Lung microvascular endothelial cell (primary cell): ENCODE data around the gene CIP2A. TPM values are rescaled to one million over a fixed set of nuclear protein-coding genes. Genes with fewer than 3 reads are reported as not detected.
"Not testable (repeated sequence)": the region's sequence is repeated elsewhere in the genome, so short reads cannot be mapped to it uniquely, and the experiment has no call there.

Experiments
- DNase-seq, 2 donors: peaks; one replicate each; pipeline versions ENCODE4 v3.0.0 to v3.0.0-alpha.2; 2010; ENCODE audit warnings: low read depth in 2 of 2
- total RNA-seq: library from RNA; depleted of rRNA; stranded (reverse); fragments of >200 nt; gene quantifications from 2 replicates; pipeline ENCODE4 v1.2.1, GENCODE V29; 2014

The CIP2A gene
- 5.0 and 21.4 TPM in 2 replicates for total RNA-seq

DNA sequence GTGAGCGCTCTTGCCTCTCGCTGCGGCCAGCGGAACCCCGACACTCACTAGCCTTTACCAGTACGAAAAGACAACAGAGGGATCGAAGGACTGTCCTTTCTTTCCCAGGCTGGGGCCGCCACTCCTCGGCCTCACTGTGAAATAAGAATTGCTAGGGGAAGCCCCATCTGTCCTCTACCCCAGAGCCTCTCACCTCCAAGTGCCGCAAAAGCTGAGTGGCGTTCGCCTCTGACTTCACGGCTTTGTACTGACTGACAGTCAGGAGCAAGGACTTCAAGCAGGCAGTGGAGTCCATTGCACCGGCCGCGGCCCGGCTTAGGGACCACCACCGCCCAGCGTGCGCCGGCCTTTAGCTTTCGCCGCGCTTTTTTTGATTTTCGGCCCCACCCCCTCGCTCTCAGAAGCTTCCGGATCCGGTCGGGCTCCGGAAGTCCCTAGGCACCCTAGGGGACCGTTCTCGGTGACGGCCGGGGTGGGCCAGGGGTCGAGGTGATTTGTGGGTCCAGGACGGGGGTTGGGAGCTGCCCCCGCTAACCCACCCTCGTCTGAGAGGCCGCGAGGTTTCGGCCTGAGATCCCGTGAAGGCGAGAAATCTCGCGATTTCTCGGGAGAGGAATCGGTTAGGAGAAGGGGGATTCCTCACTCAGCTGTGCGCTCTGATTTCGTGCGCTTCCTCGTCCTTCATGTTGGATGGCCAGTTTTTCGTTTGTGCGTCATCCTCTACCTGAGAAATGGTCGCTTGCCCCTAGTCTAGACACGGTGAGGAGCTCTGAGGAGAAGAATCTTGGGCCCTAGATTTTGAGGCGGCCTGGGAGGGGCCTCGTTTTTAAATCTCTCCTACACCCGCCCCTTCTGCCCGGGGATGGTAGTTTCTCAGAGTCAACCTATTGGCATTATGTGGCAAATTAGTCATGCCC lies at the start of gene CIP2A, which contains the start of gene DZIP3:
TSS of gene CIP2A (minus strand) at position 358 of the 917 bp plus-strand sequence. CDS start at position 295, 63 bp downstream.
TSS of gene DZIP3 (plus strand) at position 642 of the 917 bp plus-strand sequence. CDS start 15,685 bp downstream, outside the sequence.
- DNase-seq: peak; percentile 88 to 90

DNA sequence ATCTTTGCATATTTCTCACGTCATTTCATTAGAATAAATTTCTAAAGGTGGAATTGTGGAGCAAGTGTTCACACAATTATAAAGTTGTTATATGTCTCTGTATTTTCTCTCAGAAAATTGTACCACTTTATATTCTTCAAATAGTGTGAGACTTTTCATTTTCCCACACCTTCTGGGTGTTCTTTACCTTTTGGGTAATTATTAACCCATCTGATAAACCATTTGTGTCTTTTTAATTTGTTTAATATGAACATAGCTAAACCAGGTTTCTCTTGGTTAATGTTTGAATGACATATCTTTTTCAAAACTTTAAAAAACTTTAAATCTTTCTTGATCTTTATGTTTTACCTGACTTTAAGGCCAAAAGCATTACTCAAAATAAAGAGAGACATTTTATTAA lies 40.7 kb upstream of the CIP2A start:
- no peak for DNase-seq

DNA sequence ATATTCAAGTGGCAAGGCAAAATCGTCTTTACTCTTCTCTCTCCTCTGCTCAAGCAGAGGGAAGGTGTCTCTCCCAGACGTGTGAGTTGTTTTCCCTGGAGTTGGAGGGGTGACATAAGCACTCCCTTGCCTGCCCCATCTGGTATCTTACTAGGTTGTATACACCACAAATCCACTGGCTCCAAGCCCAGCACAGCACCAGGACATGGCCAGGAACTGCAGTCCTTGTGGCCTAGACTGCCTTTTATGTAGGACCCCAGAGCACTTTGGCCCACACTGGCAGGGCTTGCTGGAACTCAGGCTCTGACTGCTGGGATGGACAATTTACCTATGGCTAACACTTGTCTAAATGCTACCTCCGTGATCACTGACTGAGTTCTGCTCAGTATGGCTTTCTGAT lies 34.3 kb upstream of the CIP2A start:
- no peak for DNase-seq

DNA sequence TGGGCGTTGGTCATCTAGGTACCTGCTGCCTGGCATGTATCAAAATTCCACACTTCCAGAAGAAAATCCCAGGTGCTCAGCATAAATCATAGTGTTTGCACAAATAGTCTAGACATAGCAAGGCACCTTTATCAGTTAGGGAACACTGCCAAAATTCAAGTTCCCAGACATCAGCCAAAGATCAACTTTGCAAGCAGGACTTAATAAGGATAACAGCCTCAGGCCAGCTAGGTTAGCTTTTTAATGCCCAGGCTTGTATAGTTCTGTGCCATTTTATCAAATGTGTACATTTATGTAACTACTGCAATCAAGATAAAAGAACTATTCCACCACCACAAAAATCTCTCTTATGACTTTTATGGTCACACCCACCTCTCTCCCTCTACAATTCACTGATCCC lies 31.0 kb upstream of the CIP2A start:
- no peak for DNase-seq

DNA sequence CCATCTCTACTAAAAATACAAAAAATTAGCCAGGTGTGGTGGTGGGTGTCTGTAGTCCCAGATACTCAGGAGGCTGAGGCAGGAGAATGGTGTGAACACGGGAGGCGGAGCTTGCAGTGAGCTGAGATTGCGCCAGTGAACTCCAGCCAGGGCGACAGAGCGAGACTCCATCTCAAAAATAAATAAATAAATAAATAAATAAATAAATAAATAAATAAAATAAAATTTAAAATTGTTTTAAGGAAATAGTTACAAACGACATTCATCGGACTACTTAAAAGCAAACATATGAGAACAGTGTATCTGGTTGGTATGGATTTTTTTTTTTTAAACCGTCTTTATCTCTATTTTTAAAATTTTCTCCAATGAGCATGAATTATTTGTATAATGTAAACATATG lies 26.9 kb upstream of the CIP2A start:
- DNase-seq: not testable (repeated sequence)

DNA sequence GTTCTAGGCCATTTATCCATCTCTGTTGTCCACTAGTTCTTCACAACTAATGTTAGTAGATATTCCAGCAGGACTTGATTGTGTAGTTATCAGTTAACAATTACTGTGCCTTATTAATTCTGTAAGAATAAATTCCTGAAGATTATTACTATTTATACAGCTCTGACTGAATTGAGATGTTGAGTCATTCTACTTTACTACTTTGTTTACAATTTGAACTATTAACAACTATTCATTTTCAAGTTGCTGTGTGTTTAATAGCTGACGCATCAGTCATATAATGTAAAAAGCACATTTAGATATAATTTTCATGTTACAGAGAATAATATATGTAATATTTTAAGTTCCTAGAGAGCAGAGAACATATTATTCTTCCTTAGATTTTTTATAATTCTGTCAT lies 21.4 kb upstream of the CIP2A start:
- no peak for DNase-seq

DNA sequence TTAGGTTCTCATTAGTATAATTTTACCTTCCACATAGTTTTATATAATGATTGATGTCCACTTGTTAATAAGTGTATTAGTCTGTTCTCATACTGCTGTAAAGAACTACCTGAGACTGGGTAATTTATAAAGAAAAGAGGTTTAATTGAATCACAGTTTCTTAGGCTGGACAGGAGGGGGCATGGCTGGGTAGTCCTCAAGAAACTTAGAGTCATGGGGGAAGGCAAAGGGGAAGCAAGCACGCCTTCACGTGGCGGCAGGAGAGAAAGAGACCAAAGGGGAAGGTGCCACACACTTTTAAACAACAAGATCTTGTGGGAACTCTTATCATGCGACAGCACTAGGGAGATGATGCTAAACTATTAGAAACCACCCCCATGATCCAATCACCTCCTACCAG lies 19.5 kb upstream of the CIP2A start:
- no peak for DNase-seq

DNA sequence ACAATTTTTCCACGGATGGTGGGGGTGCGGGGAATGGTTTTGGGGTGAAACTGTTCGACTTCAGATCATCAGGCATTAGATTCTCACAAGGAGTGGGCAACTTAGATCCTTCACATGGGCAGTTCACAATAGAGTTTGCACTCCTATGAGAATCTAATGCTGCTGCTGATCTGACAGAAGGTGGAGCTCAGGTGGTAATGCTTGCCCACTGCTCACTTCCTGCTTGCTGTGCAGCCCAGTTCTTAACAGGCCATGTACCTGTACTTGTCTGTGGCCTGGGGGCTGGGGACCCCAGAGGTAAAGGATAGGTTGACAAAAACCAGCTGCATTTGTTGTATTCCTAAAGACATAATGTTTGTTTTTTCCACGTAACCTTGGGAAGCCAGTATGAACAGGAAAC lies 16.3 kb upstream of the CIP2A start:
- DNase-seq: no peak

DNA sequence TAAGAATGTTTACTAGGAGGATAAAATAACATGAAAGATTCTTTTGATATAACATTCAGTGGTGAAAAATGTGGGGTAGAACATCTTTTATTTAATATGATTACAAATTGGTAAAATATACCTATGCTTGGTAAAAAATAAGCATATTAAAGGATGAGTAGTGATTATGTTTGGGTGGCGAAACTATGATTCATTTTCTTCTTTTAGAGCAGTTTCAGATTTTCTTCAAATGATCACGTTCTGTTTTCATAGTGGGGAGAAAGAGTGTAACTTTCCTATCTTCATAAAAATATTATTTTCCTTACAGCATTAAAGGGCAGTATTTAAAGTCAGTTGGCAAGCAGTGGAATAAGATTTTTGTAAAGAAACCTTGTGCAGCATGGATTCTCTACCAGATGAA lies 15.8 kb upstream of the CIP2A start:
- DNase-seq: no peak

DNA sequence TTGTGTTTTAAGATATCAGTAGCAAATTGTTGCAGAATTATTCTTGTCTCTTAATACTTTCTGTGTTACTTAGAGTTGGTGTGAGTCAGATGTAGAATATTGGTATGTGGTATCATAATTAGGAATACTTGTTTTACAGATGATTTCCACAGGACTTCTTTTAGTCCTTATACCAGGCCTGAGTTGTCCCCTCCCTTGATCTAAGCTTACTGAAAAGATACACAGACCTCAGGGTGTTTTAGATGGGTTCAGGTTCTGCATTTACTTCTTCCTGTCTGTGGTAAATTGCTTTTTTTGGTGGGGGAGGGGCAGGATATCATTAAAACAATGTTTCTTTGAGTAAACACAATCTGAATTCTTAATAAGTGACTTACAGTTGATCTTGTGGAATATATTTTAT lies 14.5 kb upstream of the CIP2A start:
- peak in 1 of 2 donors; percentile 4 for DNase-seq

DNA sequence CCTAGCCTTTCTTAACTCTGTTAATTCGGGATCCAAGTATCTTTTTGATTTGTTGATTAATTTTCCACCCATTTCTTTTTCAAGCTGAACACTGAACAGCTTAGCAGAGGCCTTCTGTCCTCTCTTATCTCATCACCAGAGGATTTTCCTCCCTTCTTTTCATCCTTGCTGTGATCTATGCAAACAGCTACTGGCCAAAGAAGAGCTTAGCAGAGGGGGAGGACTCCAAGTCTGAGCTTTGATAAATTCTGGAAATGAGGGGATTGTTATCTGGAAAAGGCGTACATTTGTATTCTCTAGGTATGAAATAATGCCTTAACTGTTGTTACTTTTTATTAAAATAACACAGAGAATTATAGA lies 13.7 kb upstream of the CIP2A start:
- no peak for DNase-seq

DNA sequence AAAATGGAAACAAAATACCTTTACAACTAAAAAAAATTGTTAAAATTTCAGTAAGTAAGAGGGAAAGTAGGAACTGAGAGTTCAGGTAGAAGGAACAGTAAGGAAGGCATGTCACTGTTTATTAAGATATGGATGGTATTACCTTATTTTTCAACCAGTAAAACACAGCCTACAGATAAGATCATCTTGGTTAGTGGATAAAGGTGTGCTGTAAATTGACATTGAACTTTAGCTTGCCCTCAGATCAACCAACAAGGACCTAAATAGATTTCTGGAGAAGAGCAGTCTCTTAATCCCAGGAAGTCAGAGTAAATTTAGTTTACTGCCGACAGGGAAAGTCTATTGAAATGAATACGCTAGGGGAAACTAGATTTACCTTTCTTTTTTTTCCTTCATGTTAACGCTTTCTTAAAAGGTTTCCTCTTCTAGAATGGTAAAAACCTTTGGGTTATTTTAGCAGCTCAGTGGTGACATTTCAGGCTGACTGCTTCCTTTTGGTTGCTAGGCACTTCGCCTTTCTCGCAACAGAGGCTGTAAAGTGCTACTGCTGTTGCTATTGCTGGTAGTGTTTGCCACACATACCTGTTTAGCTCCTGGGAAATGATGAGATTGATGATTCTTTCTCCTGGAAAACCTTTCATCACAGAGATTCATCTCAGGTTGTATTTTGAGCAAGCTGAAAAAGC lies 13.2 kb upstream of the CIP2A start:
- DNase-seq: peak in 1 of 2 donors; percentile 6

DNA sequence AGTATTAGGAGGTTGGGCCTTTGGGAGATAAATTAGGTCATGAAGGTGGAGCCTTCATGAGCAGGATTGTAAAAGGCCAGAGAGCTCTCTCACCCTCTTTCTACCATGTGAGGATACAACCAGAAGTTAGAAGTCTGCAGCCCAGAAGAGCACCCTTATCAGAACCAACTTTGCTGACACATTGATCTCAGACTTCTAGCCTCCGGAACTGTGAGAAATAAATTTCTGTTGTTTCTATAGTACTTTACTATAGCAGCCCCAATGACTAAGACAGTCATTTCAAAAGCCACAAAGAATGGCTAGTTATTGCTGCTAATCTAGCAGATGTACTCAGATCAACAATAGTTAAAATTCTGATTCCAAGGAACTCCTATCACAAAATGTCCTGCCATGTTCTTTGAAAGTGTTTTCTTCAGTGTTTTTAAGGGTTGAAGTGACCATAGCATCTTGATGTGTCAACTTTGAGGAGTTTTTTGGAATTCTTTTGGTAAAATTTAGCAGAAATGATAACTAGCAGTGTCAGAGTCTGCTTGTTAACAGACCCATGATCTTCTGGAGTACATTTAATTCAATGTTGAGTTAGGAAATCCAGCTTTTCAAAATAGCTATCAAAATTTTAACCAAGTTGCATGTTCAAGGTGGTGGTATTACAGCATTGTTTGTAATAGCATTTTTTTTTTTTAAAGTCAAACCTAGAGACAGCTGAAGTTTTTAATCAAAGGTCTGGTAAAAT lies 10.6 kb upstream of the CIP2A start:
- DNase-seq: no peak

DNA sequence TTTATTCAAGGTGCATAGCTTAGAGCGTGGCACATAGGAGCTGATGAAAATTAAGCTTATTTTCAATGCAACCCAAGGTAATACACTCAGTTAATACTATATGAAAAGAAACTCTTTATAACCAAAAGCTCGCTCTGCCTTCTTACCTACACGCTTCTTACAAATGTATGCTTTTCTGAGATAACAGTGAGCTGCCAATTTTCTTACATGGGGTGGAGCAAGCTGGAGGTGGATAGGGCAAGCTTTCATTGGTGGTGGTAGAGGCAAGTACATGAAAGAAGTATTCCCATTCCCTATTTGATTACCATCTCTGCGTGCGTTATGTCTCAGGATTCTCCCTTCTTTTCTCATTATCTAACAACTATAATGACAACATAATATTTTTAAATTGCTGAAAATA lies 9.1 kb upstream of the CIP2A start:
- no peak for DNase-seq

DNA sequence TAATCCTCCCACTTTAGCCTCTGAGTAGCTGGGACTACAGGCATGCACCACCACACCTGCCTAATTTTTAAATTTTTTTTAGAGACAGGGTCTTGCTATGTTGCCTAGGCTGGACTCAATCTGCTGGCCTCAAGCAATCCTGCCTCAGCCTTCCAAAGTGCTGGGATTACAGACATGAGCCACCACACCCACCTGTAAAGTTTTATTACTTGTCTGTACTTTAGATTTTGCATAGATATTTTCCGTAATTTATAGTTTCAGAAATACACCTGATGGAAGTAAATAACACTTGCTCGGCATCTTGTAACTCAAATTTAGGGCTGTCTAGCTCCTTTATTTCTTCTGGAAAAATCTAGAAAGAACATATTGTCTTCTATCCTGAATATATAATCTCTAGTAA lies 6.1 kb upstream of the CIP2A start:
- no peak for DNase-seq

DNA sequence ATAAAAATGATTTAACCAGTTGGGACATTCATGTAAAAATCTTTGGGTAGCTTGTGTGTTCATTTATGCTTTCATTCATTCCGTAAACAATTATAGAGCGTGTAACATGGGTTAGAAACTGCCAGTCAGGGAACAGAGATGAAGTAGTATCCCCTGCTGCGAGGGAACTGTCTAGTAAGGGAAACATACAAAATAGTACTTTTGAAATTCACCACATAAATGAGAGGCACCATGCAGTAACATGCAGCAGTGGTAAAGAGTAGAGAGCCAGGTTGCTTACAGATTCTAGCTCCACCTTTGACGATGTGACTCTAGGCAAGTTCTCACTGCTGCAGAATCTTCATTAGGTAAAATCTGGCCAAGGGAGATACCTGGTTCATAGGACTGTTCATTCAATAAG lies 1.2 kb upstream of the CIP2A start:
- DNase-seq: peak; percentile 1 to 22

DNA sequence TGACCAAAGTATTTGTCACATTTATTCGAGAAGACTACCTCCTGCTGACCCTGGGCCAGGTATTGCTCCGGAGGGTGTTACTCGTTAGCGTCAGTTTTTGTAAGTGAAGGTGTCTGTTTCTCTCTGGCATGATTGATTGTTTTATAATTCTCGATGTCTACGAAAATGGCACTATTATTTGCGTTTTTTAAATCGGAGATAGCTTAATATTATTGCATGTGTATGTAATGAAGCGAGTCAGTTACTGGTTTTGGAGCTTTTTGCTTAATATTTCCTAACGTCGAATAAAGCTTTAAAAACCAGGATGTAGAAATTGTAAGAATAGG lies 723 bp upstream of the CIP2A start:
- DNase-seq: no peak

DNA sequence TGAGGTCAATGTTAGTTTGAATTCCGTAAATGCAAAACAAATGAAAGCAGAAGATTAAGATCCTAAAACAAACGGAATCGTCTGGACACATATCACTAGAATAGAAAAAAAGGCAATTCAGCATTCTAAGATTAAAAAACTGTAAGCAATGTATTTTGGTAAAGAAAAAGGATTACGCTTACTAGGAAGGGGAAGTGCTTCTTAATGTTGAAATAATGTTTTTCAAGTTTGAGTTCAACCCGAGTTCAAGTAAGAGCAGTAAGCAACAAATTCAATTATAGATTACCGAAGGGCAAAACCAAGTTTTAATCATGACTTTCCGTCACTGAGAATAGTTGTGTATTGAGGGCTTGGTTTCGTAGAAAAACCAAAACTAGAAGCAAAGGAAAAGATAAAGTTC lies 637 bp downstream of the CIP2A start:
- DNase-seq: peak in 1 of 2 donors; percentile 4

DNA sequence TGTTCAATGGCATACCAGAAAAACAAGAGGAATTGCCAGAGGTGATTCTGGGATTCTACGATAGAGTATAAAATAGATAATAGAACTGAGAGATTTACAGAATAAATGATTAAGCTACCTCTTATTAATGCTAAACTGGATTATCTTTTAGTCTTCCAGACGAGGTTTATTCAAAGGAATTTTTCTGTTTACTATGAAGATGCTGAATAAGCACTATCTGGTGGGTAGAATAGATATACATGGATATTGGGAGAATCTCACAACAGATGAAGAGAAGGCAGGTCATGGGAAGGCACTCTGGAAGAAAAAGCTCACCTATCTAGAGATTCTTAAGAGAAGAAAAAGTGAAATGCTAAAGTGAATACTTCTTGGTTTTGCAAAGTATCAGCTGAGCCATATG lies 11.2 kb downstream of the CIP2A start:
- DNase-seq: no peak

DNA sequence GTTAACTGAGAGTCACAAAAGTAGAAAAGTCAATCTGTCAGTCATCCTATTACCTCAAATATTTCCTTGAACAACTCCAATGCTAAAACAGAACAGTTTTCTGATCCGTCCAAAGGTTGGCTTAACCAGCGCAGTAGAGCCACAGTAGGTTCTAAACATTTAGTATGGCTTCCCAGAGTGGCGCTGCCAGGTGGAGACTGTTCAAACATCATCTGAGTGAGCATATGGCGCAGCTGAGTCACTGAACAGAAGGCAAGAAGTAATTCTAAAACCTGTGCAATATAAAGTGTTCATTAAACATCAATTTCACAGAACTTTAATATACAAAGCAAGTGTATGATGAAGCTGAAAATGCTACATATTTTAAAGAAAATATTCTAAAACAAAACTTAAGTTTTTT lies 19.9 kb downstream of the CIP2A start:
- DNase-seq: no peak

DNA sequence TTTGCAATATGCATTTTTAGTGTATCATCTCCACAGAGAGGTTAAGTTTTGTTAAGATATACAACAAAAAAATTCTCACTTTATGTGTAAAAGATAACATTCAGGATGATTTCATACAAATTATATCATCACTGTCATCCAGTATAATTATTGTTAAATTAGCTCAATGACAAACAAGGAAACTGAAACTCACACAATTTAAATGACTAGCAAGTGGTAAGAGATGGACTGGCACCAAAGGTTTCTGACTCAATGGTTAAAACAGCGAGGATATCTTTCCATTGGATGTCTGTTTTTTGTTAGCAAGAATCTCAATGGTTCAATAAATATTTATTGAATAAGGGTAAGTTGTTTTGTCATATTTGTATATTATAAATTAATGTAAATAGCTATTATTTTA lies 22.6 kb downstream of the CIP2A start:
- no peak for DNase-seq

DNA sequence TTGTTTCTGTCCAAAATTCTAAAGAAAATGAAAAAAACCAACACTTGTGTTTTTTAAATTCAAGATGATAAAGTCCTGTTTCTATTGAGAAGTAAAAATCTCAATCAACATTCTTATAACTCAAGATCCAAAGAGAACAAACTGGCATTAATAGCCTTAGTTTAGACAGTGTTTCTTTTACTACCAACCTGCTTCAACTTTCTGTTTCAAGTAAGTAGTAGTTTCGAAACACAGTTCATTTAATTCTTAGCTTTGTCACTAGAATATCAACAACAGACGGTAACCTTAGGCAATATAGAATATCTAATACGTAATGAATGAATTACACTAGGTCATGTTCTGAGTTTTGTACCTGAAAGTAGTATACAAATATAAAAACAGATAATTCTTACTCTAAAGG lies 23.7 kb downstream of the CIP2A start:
- DNase-seq: no peak
